CD4-positive, alpha-beta T cell treated with Interleukin-10 for 1 hour (primary cell): ENCODE data around the gene PRDM16.

ENCODE experiments used
- DNase-seq: peaks from one replicate; pipeline ENCODE4 v3.0.0-alpha.2; 2020

The PRDM16 gene

GRCh38 chr1:3351449-3352298, 282.7 kb downstream of the PRDM16 start:
- no peak for DNase-seq

GRCh38 chr1:3352299-3352951, 283.4 kb downstream of the PRDM16 start:
- DNase-seq, result no peak

- DNase-seq, result no peak
Observed at GRCh38 chr1:3352952-3353331, 283.9 kb downstream of the PRDM16 start.

GRCh38 chr1:3353876-3354275, 284.9 kb downstream of the PRDM16 start:
- no peak for DNase-seq

GRCh38 chr1:3355089-3355488, 286.1 kb downstream of the PRDM16 start:
- no peak for DNase-seq

- no peak for DNase-seq
Observed at GRCh38 chr1:3355894-3356826, 287.2 kb downstream of the PRDM16 start.

GRCh38 chr1:3356827-3357460, 287.9 kb downstream of the PRDM16 start:
- no peak for DNase-seq

GRCh38 chr1:3357526-3358297, 288.7 kb downstream of the PRDM16 start:
- no peak for DNase-seq

- DNase-seq, result no peak
Observed at GRCh38 chr1:3359351-3359750, 290.3 kb downstream of the PRDM16 start.

- no peak for DNase-seq
Observed at GRCh38 chr1:3359756-3360440, 290.9 kb downstream of the PRDM16 start.

- no peak for DNase-seq
Observed at GRCh38 chr1:3360646-3361257, 291.7 kb downstream of the PRDM16 start.

- no peak for DNase-seq
Observed at GRCh38 chr1:3363023-3363422, 294.0 kb downstream of the PRDM16 start.

- DNase-seq, result no peak
Observed at GRCh38 chr1:3363756-3364155, 294.8 kb downstream of the PRDM16 start.

- no peak for DNase-seq
Observed at GRCh38 chr1:3364551-3364950, 295.5 kb downstream of the PRDM16 start.

- DNase-seq, result no peak
Observed at GRCh38 chr1:3364983-3365382, 296.0 kb downstream of the PRDM16 start.

GRCh38 chr1:3365523-3366125, 296.6 kb downstream of the PRDM16 start:
- DNase-seq, result no peak

GRCh38 chr1:3366126-3367051, 297.4 kb downstream of the PRDM16 start:
- DNase-seq, result no peak

GRCh38 chr1:3367376-3367775, 298.4 kb downstream of the PRDM16 start:
- DNase-seq, result no peak

GRCh38 chr1:3368059-3368458, 299.1 kb downstream of the PRDM16 start:
- DNase-seq, result no peak
